ENCODE data around the gene ATP9B.
"Not testable (repeated sequence)": the region's sequence is repeated elsewhere in the genome, so short reads cannot be mapped to it uniquely, and the experiment has no call there.

DNA sequence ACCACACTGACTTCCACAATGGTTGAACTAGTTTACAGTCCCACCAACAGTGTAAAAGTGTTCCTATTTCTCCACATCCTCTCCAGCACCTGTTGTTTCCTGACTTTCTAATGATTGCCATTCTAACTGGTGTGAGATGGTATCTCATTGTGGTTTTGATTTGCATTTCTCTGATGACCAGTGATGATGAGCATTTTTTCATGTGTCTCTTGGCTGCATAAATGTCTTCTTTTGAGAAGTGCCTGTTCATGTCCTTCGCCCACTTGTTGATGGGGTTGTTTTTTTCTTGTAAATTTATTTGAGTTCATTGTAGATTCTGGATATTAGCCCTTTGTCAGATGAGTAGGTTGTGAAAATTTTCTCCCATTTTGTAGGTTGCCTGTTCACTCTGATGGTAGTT is 216.0 kb downstream of the ATP9B start:
- not testable (repeated sequence) for TF ChIP-seq EZH2phosphoT487 (IDR thresholded peaks at IDR 0.05; ENCODE audit: insufficient read depth, low read depth); EZH2 (IDR thresholded peaks at IDR 0.05; ENCODE audit: insufficient read depth, poor library complexity, severe bottlenecking)

Measured in GM23248 (cell line).